GM18519 (cell line): Measurements from ENCODE around the gene OMP.

Source experiments
- ATAC-seq: cut with Tn5 transposase; IDR thresholded peaks from one replicate; pipeline ENCODE4 v1.9.1; 2021; ENCODE audit warnings: mild to moderate bottlenecking, moderate library complexity; ENCODE audit not compliant: unreplicated experiment, low FRiP score

The OMP gene

GRCh38 chr11:77119531-77119936 is 16.9 kb downstream of the OMP start:
- ATAC-seq: no peak

- ATAC-seq: no peak
Measured at GRCh38 chr11:77120571-77120970, 17.9 kb downstream of the OMP start.

GRCh38 chr11:77121096-77121640 is 18.5 kb downstream of the OMP start:
- ATAC-seq: no peak

GRCh38 chr11:77121876-77122575 is 19.4 kb downstream of the OMP start:
- ATAC-seq: no peak

- ATAC-seq: no peak
Measured at GRCh38 chr11:77122576-77123212, 20.1 kb downstream of the OMP start.

GRCh38 chr11:77123591-77123990 is 21.0 kb downstream of the OMP start:
- ATAC-seq: no peak

GRCh38 chr11:77124041-77124440 is 21.4 kb downstream of the OMP start:
- no peak for ATAC-seq

GRCh38 chr11:77124488-77124887 is 21.8 kb downstream of the OMP start:
- no peak for ATAC-seq

GRCh38 chr11:77125191-77125590 is 22.6 kb downstream of the OMP start:
- no peak for ATAC-seq

GRCh38 chr11:77125695-77126094 is 23.1 kb downstream of the OMP start:
- ATAC-seq: no peak

GRCh38 chr11:77126156-77126775 is 23.6 kb downstream of the OMP start:
- ATAC-seq: no peak

GRCh38 chr11:77126861-77127234 is 24.2 kb downstream of the OMP start:
- no peak for ATAC-seq

- ATAC-seq: no peak
Measured at GRCh38 chr11:77127235-77127911, 24.7 kb downstream of the OMP start.

GRCh38 chr11:77127920-77128691 is 25.5 kb downstream of the OMP start, which contains the start of gene MYO7A:
Gene MYO7A, plus strand, starts transcription at chr11:77128246. Its CDS starts 2,389 bp downstream, at chr11:77130635.
- no peak for ATAC-seq

- no peak for ATAC-seq
Measured at GRCh38 chr11:77129069-77129841, 26.6 kb downstream of the OMP start.

GRCh38 chr11:77129842-77130756 is 27.5 kb downstream of the OMP start:
- ATAC-seq: no peak

GRCh38 chr11:77130763-77131513 is 28.3 kb downstream of the OMP start:
- no peak for ATAC-seq

GRCh38 chr11:77131560-77131959 is 28.9 kb downstream of the OMP start:
- no peak for ATAC-seq
